ENCODE results near the gene EPN2. TPM values are rescaled to one million over a fixed set of nuclear protein-coding genes. Genes with fewer than 3 reads are reported as not detected.

EPN2 gene
- total RNA-seq, 8 experiments from 2014 or later, result 18.0 to 32.3 (median 20.7) TPM

- in situ Hi-C loops (cut with MboI; ENCODE audit: low pct_unique_long_range_greater_than_20kb in 2 of 9, low sequenced_read_pairs in 9 of 9, unreplicated experiment in 9 of 9), result loop anchor here in 8 of 9 experiments (25.0 kb wide), 2 partner anchors 103 to 403 kb away; no protein-coding TSS in a partner anchor
Observed at GRCh38 chr17:19359151-19359550, 122.0 kb downstream of the EPN2 start.

GRCh38 chr17:19359856-19360255 is 122.7 kb downstream of the EPN2 start:
- no peak for ATAC-seq (replicated peaks in 6 of 8)
- H3K4me3 ChIP-seq, result no peak overlapping the region
- 93 to 100% (median 100%) methylated on average over 1 to 4 of the region's 5 CpGs; no CpG with 5 or more reads in 5 of the 10 experiments for WGBS, 10 experiments
- in situ Hi-C loops (cut with MboI; ENCODE audit: low pct_unique_long_range_greater_than_20kb in 2 of 9, low sequenced_read_pairs in 9 of 9, unreplicated experiment in 9 of 9), result loop anchor here (5.0 to 25.0 kb wide), 5 partner anchors 75 to 402 kb away; no protein-coding TSS in a partner anchor
- H3K27ac ChIP-seq, result no peak overlapping the region
- peaks cover 9 to 11% of the 10 kb centered on the region in 2 donors for H3K4me1 ChIP-seq (replicated peaks in 1 of 2)

More at GRCh38 chr17:19359151-19359550, 122.0 kb downstream of the EPN2 start:
- no peak overlapping the region for H3K4me3 ChIP-seq
- no peak overlapping the region for H3K27ac ChIP-seq
- peaks cover 9 to 11% of the 10 kb centered on the region in 2 donors for H3K4me1 ChIP-seq (replicated peaks in 1 of 2)
- ATAC-seq (replicated peaks in 6 of 8), result no peak
- WGBS, 10 experiments, result 62 to 100% (median 89%) methylated on average over 1 to 6 of the region's 7 CpGs; no CpG with 5 or more reads in 1 of the 10 experiments

GRCh38 chr17:19360772-19361171 is 123.6 kb downstream of the EPN2 start:
- WGBS, 10 experiments, result 55 to 100% (median 84%) methylated on average over 1 to 6 of the region's 8 CpGs; no CpG with 5 or more reads in 3 of the 10 experiments
- H3K4me3 ChIP-seq, result no peak overlapping the region
- in situ Hi-C loops (cut with MboI; ENCODE audit: low pct_unique_long_range_greater_than_20kb in 2 of 9, low sequenced_read_pairs in 9 of 9, unreplicated experiment in 9 of 9), result loop anchor here (5.0 to 25.0 kb wide), 5 partner anchors 74 to 402 kb away; no protein-coding TSS in a partner anchor
- peaks cover 9 to 11% of the 10 kb centered on the region in 2 donors for H3K4me1 ChIP-seq (replicated peaks in 1 of 2)
- ATAC-seq (replicated peaks in 6 of 8), result no peak
- H3K27ac ChIP-seq, result no peak overlapping the region

GRCh38 chr17:19361326-19361725 is 124.2 kb downstream of the EPN2 start:
- peak overlapping the region; percentile 91 to 94 for H3K27ac ChIP-seq
- peak in 5 of 8 experiments; percentile 35 to 56 (median 51) for ATAC-seq (replicated peaks in 6 of 8)
- peaks cover 9 to 11% of the 10 kb centered on the region in 2 donors for H3K4me1 ChIP-seq (replicated peaks in 1 of 2)
- in situ Hi-C loops (cut with MboI; ENCODE audit: low pct_unique_long_range_greater_than_20kb in 2 of 9, low sequenced_read_pairs in 9 of 9, unreplicated experiment in 9 of 9), result loop anchor here (5.0 to 25.0 kb wide), 5 partner anchors 73 to 401 kb away; no protein-coding TSS in a partner anchor
- H3K4me3 ChIP-seq, result peak overlapping the region; percentile 67 to 90 (median 82)
- 20 to 79% (median 51%) methylated on average over 1 to 4 of the region's 6 CpGs; no CpG with 5 or more reads in 3 of the 10 experiments for WGBS, 10 experiments

GRCh38 chr17:19361944-19362276 is 124.7 kb downstream of the EPN2 start:
- peaks cover 9 to 11% of the 10 kb centered on the region in 2 donors for H3K4me1 ChIP-seq (replicated peaks in 1 of 2)
- no peak for ATAC-seq (replicated peaks in 6 of 8)
- H3K4me3 ChIP-seq, result peak overlapping the region; percentile 67 to 90 (median 82)
- WGBS, 10 experiments, result 0 to 14% (median 6%) methylated on average over 2 to 11 of the region's 16 CpGs; no CpG with 5 or more reads in 5 of the 10 experiments
- in situ Hi-C loops (cut with MboI; ENCODE audit: low pct_unique_long_range_greater_than_20kb in 2 of 9, low sequenced_read_pairs in 9 of 9, unreplicated experiment in 9 of 9), result loop anchor here (5.0 to 25.0 kb wide), 5 partner anchors 73 to 400 kb away; no protein-coding TSS in a partner anchor
- peak overlapping the region; percentile 91 to 94 for H3K27ac ChIP-seq

GRCh38 chr17:19362277-19363113 is 125.3 kb downstream of the EPN2 start, which contains the start of gene B9D1:
B9D1 (minus strand) TSS chr17:19362723; CDS start chr17:19362569, 154 bp downstream.
- 0 to 5% (median 1%) methylated on average over 1 to 8 of the region's 83 CpGs; no CpG with 5 or more reads in 4 of the 10 experiments for WGBS, 10 experiments
- H3K4me1 ChIP-seq (replicated peaks in 1 of 2), result peaks cover 9 to 11% of the 10 kb centered on the region in 2 donors
- in situ Hi-C loops (cut with MboI; ENCODE audit: low pct_unique_long_range_greater_than_20kb in 2 of 9, low sequenced_read_pairs in 9 of 9, unreplicated experiment in 9 of 9), result loop anchor here (5.0 to 25.0 kb wide), 5 partner anchors 72 to 400 kb away; no protein-coding TSS in a partner anchor
- ATAC-seq (replicated peaks in 6 of 8), result peak; percentile 80 to 90 (median 82)
- peak within 1 kb of the TSS; percentile 67 to 90 (median 82) for H3K4me3 ChIP-seq
- peak within 1 kb of the TSS; percentile 91 to 94 for H3K27ac ChIP-seq

- Histone ChIP-seq H3K4me3 (peak overlapping the region; percentile 67 to 90 (median 82)), H3K4me1 (replicated peaks in 1 of 2) (peaks cover 9 to 11% of the 10 kb centered on the region in 2 donors), H3K27ac (peak overlapping the region in 1 of 2 donors; percentile 94)
- 0 to 80% (median 11%) methylated on average over 1 to 10 of the region's 14 CpGs; no CpG with 5 or more reads in 1 of the 10 experiments for WGBS, 10 experiments
- ATAC-seq (replicated peaks in 6 of 8), result no peak
- in situ Hi-C loops (cut with MboI; ENCODE audit: low pct_unique_long_range_greater_than_20kb in 2 of 9, low sequenced_read_pairs in 9 of 9, unreplicated experiment in 9 of 9), result loop anchor here (5.0 to 25.0 kb wide), 5 partner anchors 72 to 399 kb away; no protein-coding TSS in a partner anchor
Observed at GRCh38 chr17:19363114-19363438, 125.9 kb downstream of the EPN2 start.

- Histone ChIP-seq H3K27ac (peak overlapping the region in 1 of 2 donors; percentile 94), H3K4me1 (replicated peaks in 1 of 2) (peaks cover 9 to 11% of the 10 kb centered on the region in 2 donors), H3K4me3 (no peak overlapping the region)
- in situ Hi-C loops (cut with MboI; ENCODE audit: low pct_unique_long_range_greater_than_20kb in 2 of 9, low sequenced_read_pairs in 9 of 9, unreplicated experiment in 9 of 9), result loop anchor here (5.0 to 25.0 kb wide), 5 partner anchors 71 to 399 kb away; no protein-coding TSS in a partner anchor
- no peak for ATAC-seq (replicated peaks in 6 of 8)
- 20 to 100% (median 57%) methylated on average over 1 to 3 of the region's 6 CpGs; no CpG with 5 or more reads in 5 of the 10 experiments for WGBS, 10 experiments
Observed at GRCh38 chr17:19363460-19364035, 126.4 kb downstream of the EPN2 start.

- in situ Hi-C loops (cut with MboI; ENCODE audit: low pct_unique_long_range_greater_than_20kb in 2 of 9, low sequenced_read_pairs in 9 of 9, unreplicated experiment in 9 of 9), result loop anchor here (5.0 to 25.0 kb wide), 5 partner anchors 70 to 397 kb away; no protein-coding TSS in a partner anchor
Observed at GRCh38 chr17:19364699-19365498, 127.7 kb downstream of the EPN2 start.

GRCh38 chr17:19365499-19365817 is 128.3 kb downstream of the EPN2 start:
- WGBS, 10 experiments, result 80 to 100% (median 92%) methylated on average over 1 to 3 of the region's 4 CpGs; no CpG with 5 or more reads in 3 of the 10 experiments
- in situ Hi-C loops (cut with MboI; ENCODE audit: low pct_unique_long_range_greater_than_20kb in 2 of 9, low sequenced_read_pairs in 9 of 9, unreplicated experiment in 9 of 9), result loop anchor here (10.0 to 25.0 kb wide), 4 partner anchors 69 to 397 kb away; no protein-coding TSS in a partner anchor
- H3K4me1 ChIP-seq (replicated peaks in 1 of 2), result peaks cover 9 to 11% of the 10 kb centered on the region in 2 donors
- ATAC-seq (replicated peaks in 6 of 8), result no peak
- H3K27ac ChIP-seq, result no peak overlapping the region
- no peak overlapping the region for H3K4me3 ChIP-seq

More at GRCh38 chr17:19364699-19365498, 127.7 kb downstream of the EPN2 start:
- peaks cover 9 to 11% of the 10 kb centered on the region in 2 donors for H3K4me1 ChIP-seq (replicated peaks in 1 of 2)
- no peak overlapping the region for H3K27ac ChIP-seq
- peak in 1 of 8 experiments; percentile 0 for ATAC-seq (replicated peaks in 6 of 8)
- WGBS, 10 experiments, result 30 to 96% (median 63%) methylated on average over 1 to 5 of the region's 14 CpGs; no CpG with 5 or more reads in 3 of the 10 experiments
- no peak overlapping the region for H3K4me3 ChIP-seq

GRCh38 chr17:19365833-19366636 is 128.9 kb downstream of the EPN2 start:
- H3K27ac ChIP-seq, result no peak overlapping the region
- no peak overlapping the region for H3K4me3 ChIP-seq
- H3K4me1 ChIP-seq (replicated peaks in 1 of 2), result peaks cover 8 to 9% of the 10 kb centered on the region in 2 donors
- WGBS, 10 experiments, result 76 to 100% (median 91%) methylated on average over 2 to 6 of the region's 9 CpGs; no CpG with 5 or more reads in 2 of the 10 experiments
- ATAC-seq (replicated peaks in 6 of 8), result no peak
- in situ Hi-C loops (cut with MboI; ENCODE audit: low pct_unique_long_range_greater_than_20kb in 2 of 9, low sequenced_read_pairs in 9 of 9, unreplicated experiment in 9 of 9), result loop anchor here (10.0 to 25.0 kb wide), 4 partner anchors 69 to 396 kb away; no protein-coding TSS in a partner anchor
